ENCODE data around the gene VAV2. TPM values are rescaled to one million over a fixed set of nuclear protein-coding genes. Genes with fewer than 3 reads are reported as not detected.

Gene VAV2
- total RNA-seq, 1 donor from 2014 or later = 61.9 TPM

GRCh38 chr9:133739408-133740280 lies 252.5 kb downstream of the VAV2 start:
- Mint-ChIP-seq H3K4me1 (peaks cover 10% of the 10 kb centered on the region), H3K27ac (no peak overlapping the region), H3K9me3 (no peaks in the 10 kb centered on the region), H3K36me3 (no peaks in the 10 kb centered on the region), H3K4me3 (no peak overlapping the region), H3K27me3 (ENCODE audit: low read depth) (peaks cover 8% of the 10 kb centered on the region)
- no peak for DNase-seq (ENCODE audit: low spot score in 2 of 2, unreplicated experiment in 2 of 2)
- TF ChIP-seq CTCF (IDR thresholded peaks at IDR 0.05; ENCODE audit: unreplicated experiment) = no peak

- peaks cover 10% of the 10 kb centered on the region for H3K4me1 Mint-ChIP-seq
- no peak for DNase-seq (ENCODE audit: low spot score in 2 of 2, unreplicated experiment in 2 of 2)
These were observed 253.4 kb downstream of the VAV2 start for GRCh38 chr9:133738640-133739225.

GRCh38 chr9:133737774-133738639 lies 254.1 kb downstream of the VAV2 start, which contains the start of gene SARDH:
Gene SARDH (minus strand): TSS chr9:133738352. CDS start chr9:133734173, 4,179 bp downstream.
- no peak for DNase-seq (ENCODE audit: low spot score in 2 of 2, unreplicated experiment in 2 of 2)
- H3K4me3 Mint-ChIP-seq = peak within 1 kb of the TSS; percentile 66
- no peaks in the 10 kb centered on the region for H3K36me3 Mint-ChIP-seq
- H3K9me3 Mint-ChIP-seq = no peaks in the 10 kb centered on the region
- no peak for TF ChIP-seq CTCF (IDR thresholded peaks at IDR 0.05; ENCODE audit: unreplicated experiment)
- no peak within 1 kb of the TSS for H3K27ac Mint-ChIP-seq
- peaks cover 10% of the 10 kb centered on the region for H3K4me1 Mint-ChIP-seq
- H3K27me3 Mint-ChIP-seq (ENCODE audit: low read depth) = peaks cover 4% of the 10 kb centered on the region

More at GRCh38 chr9:133738640-133739225, 253.4 kb downstream of the VAV2 start:
- Mint-ChIP-seq H3K4me3 (peak overlapping the region; percentile 66), H3K36me3 (no peaks in the 10 kb centered on the region), H3K27ac (no peak overlapping the region), H3K27me3 (ENCODE audit: low read depth) (peaks cover 4% of the 10 kb centered on the region), H3K9me3 (no peaks in the 10 kb centered on the region)
- TF ChIP-seq CTCF (IDR thresholded peaks at IDR 0.05; ENCODE audit: unreplicated experiment) = no peak

GRCh38 chr9:133737071-133737773 lies 254.9 kb downstream of the VAV2 start:
- no peak for DNase-seq (ENCODE audit: low spot score in 2 of 2, unreplicated experiment in 2 of 2)
- no peak for TF ChIP-seq CTCF (IDR thresholded peaks at IDR 0.05; ENCODE audit: unreplicated experiment)
- H3K4me3 Mint-ChIP-seq = peak overlapping the region; percentile 66

GRCh38 chr9:133735931-133736330 lies 256.2 kb downstream of the VAV2 start:
- TF ChIP-seq CTCF (IDR thresholded peaks at IDR 0.05; ENCODE audit: unreplicated experiment) = no peak
- no peak overlapping the region for H3K4me3 Mint-ChIP-seq
- H3K4me1 Mint-ChIP-seq = peaks cover 10% of the 10 kb centered on the region
- H3K27ac Mint-ChIP-seq = no peak overlapping the region
- peaks cover 4% of the 10 kb centered on the region for H3K27me3 Mint-ChIP-seq (ENCODE audit: low read depth)
- no peaks in the 10 kb centered on the region for H3K9me3 Mint-ChIP-seq
- DNase-seq (ENCODE audit: low spot score in 2 of 2, unreplicated experiment in 2 of 2) = no peak
- no peaks in the 10 kb centered on the region for H3K36me3 Mint-ChIP-seq

More at GRCh38 chr9:133737071-133737773, 254.9 kb downstream of the VAV2 start:
- H3K36me3 Mint-ChIP-seq = no peaks in the 10 kb centered on the region
- H3K9me3 Mint-ChIP-seq = no peaks in the 10 kb centered on the region
- peaks cover 4% of the 10 kb centered on the region for H3K27me3 Mint-ChIP-seq (ENCODE audit: low read depth)
- peaks cover 10% of the 10 kb centered on the region for H3K4me1 Mint-ChIP-seq
- H3K27ac Mint-ChIP-seq = no peak overlapping the region

Measured in mesothelial cell of epicardium (in vitro differentiated cells).